Lung (tissue), 12 donors: Measurements from ENCODE around the gene RAB21. TPM values are rescaled to one million over a fixed set of nuclear protein-coding genes. Genes with fewer than 3 reads are reported as not detected.

ENCODE experiments used
- ATAC-seq: fragments of 200-7000 bp; cut with Tn5 transposase; one replicate; pipeline ENCODE4 v1.9.1; 2020; ENCODE audit warnings: moderate number of reproducible peaks; ENCODE audit not compliant: insufficient read depth, low FRiP score
- DNase-seq, 3 donors: peaks; one replicate each; pipeline ENCODE4 v3.0.0-alpha.2; 2013 to 2017
- H3K27ac ChIP-seq, 2 donors: one replicate each; pipeline ENCODE4 v1.5.1; 2013; ENCODE audit warnings: mild to moderate bottlenecking in 2 of 2, moderate library complexity in 2 of 2, control low read depth in 1 of 2, inconsistent platforms in 1 of 2, low read depth in 1 of 2, low read length in 1 of 2
- H3K27me3 ChIP-seq, 3 donors: one replicate each; pipeline ENCODE4 v1.5.1; 2013; ENCODE audit warnings: low read length in 2 of 3; ENCODE audit not compliant: control insufficient read depth in 3 of 3, insufficient read depth in 3 of 3
- H3K36me3 ChIP-seq, 4 donors: one replicate each; pipeline ENCODE4 v1.5.1; 2013; ENCODE audit warnings: low read length in 4 of 4, mild to moderate bottlenecking in 1 of 4, moderate library complexity in 1 of 4; ENCODE audit not compliant: control insufficient read depth in 4 of 4, insufficient read depth in 4 of 4
- H3K4me1 ChIP-seq, 5 donors: one replicate each; pipeline ENCODE4 v1.5.1; 2013; ENCODE audit warnings: low read length in 5 of 5, mild to moderate bottlenecking in 2 of 5, moderate library complexity in 1 of 5; ENCODE audit not compliant: control insufficient read depth in 5 of 5, insufficient read depth in 5 of 5
- H3K4me3 ChIP-seq: one replicate; pipeline ENCODE4 v1.5.1; 2013; ENCODE audit warnings: mild to moderate bottlenecking, control low read depth, moderate library complexity
- H3K9ac ChIP-seq, 2 donors: one replicate each; pipeline ENCODE4 v1.5.1; 2013; ENCODE audit warnings: low read length in 2 of 2, control low read depth in 1 of 2; ENCODE audit not compliant: insufficient read depth in 1 of 2
- H3K9me3 ChIP-seq, 4 donors: one replicate each; pipeline ENCODE4 v1.5.1; 2013; ENCODE audit warnings: low read length in 3 of 4, mild to moderate bottlenecking in 1 of 4, moderate library complexity in 1 of 4; ENCODE audit not compliant: control insufficient read depth in 4 of 4, insufficient read depth in 3 of 4
- WGBS, 2 donors: extraction: QIAGEN DNeasy Blood & Tissue Kit; methylation state at CpG; one replicate each; pipeline ENCODE4 v1.1.7; 2013; 5-methylcytosine and 5-hydroxymethylcytosine counted together
- polyA plus RNA-seq, 2 donors: library from polyadenylated mRNA; stranded (reverse); fragments of 200-250 nt; gene quantifications; one replicate each; pipeline ENCODE4 v1.2.1, GENCODE V29; 2013
- total RNA-seq, 2 donors: library from RNA; depleted of rRNA in 1 of 2; stranded (reverse); fragments of >200 nt in 1 of 2; gene quantifications; one replicate each; pipeline ENCODE4 v1.2.1, GENCODE V29; 2014 to 2021
- TF ChIP-seq, protein P1 (sequence below): IDR thresholded peaks from 2 replicates; pipeline ENCODE4 v1.5.1; 2012; ENCODE audit warnings: mild to moderate bottlenecking; ENCODE audit errors: control extremely low read depth, extremely low read depth
- donor health status: control.
- donor health status: control.
- donor health status: Bipolar disorder and iron deficiency.
- donor health status: healthy.
- donor health status: DM: yes; HTN: yes; CAD: no.

RAB21 gene
- total and polyA plus RNA-seq, 4 donors, result 11.8 to 58.5 (median 50.7) TPM

DNA sequence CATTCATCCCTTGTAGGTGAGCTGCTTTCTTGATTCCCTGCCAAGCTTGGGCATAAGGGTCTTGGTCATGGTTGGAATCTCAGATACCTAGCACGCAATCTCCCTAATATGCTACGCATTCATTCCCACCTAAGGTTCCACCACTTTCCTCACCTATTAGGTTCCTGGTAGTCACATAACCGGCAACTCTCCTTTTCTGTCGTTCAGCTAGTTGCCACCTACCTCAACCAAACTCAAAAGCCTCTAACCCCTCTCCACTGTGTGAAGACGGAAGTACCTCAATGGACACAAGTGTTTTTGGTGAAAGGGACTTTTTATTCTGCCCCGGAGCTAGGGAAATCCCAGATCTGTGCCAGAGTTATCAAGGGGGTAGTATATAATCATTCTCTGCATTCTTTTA, 83.6 kb downstream of the RAB21 start:
- Histone ChIP-seq H3K27ac (no peak overlapping the region), H3K27me3 (no peaks in the 10 kb centered on the region), H3K9me3 (no peaks in the 10 kb centered on the region), H3K36me3 (peaks cover 0 to 7% (median 2%) of the 10 kb centered on the region in 4 donors), H3K4me1 (peaks cover 3 to 14% (median 7%) of the 10 kb centered on the region in 5 donors), H3K9ac (no peak overlapping the region), H3K4me3 (no peak overlapping the region)
- TF ChIP-seq, protein P1, sequence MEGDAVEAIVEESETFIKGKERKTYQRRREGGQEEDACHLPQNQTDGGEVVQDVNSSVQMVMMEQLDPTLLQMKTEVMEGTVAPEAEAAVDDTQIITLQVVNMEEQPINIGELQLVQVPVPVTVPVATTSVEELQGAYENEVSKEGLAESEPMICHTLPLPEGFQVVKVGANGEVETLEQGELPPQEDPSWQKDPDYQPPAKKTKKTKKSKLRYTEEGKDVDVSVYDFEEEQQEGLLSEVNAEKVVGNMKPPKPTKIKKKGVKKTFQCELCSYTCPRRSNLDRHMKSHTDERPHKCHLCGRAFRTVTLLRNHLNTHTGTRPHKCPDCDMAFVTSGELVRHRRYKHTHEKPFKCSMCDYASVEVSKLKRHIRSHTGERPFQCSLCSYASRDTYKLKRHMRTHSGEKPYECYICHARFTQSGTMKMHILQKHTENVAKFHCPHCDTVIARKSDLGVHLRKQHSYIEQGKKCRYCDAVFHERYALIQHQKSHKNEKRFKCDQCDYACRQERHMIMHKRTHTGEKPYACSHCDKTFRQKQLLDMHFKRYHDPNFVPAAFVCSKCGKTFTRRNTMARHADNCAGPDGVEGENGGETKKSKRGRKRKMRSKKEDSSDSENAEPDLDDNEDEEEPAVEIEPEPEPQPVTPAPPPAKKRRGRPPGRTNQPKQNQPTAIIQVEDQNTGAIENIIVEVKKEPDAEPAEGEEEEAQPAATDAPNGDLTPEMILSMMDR, result no peak
- 79 to 90% methylated on average over 6 of the region's 6 CpGs for WGBS, 2 donors
- DNase-seq, result no peak
- no peak for ATAC-seq

DNA sequence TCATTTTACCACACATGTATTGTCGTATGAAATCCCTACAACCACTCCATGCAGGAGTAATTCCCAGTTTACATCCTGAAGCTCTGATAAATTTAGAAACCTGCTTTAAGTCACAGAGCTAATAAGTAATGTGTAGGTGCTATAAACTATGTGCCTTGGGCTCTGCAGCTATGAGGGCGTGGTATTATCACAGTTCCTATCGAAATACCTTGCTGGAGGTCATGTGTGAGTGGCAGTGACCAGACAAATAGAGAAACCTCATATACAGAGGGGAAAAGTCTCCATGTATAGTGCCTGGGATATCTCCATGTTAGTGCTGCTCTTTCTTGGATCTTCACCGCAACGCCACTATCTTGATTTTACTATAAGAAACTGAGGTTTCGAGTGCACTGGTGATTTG, 84.0 kb downstream of the RAB21 start:
- H3K36me3 ChIP-seq, result peaks cover 0 to 7% (median 2%) of the 10 kb centered on the region in 4 donors
- no peaks in the 10 kb centered on the region for H3K9me3 ChIP-seq
- H3K27me3 ChIP-seq, result no peaks in the 10 kb centered on the region
- no peak overlapping the region for H3K9ac ChIP-seq
- ATAC-seq (no peak), DNase-seq (peak in 1 of 3 donors; percentile 6)
- peak overlapping the region in 1 of 2 donors; percentile 95 for H3K27ac ChIP-seq
- peaks cover 3 to 16% (median 7%) of the 10 kb centered on the region in 5 donors for H3K4me1 ChIP-seq
- 96% methylated on average over 6 of the region's 6 CpGs for WGBS, 2 donors
- TF ChIP-seq, protein P1, result no peak
- H3K4me3 ChIP-seq, result no peak overlapping the region

DNA sequence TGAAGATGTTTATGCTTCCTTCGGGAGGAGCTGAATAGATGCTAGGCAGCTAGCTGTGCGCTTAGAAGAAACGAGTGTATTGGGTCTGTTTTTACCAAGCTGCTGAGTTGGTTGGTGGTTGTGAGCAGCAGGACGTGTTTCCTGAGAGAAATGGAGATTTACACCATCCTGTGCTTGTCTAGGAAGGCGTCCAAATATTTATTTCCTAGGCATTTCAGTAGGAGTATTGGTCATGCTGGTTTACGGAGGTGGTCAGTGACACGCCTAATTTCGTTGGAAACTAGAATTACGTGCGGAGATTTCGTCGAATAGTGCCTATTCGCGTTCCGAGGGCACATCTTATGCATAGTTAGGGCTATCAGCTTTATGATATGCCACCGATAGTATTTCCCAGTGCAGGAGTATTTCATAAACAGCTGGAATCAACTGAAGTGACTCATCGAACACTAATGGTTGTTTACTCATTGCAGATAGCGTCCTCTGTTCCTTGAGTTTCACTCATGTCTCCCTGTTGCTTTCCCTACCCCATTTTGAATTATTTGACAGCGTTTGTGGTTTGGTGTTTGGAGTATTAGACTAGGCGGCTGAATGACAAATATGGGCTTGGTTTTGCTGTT, 85.7 kb downstream of the RAB21 start:
- H3K27me3 ChIP-seq, result no peaks in the 10 kb centered on the region
- peaks cover 0 to 7% (median 2%) of the 10 kb centered on the region in 4 donors for H3K36me3 ChIP-seq
- peak overlapping the region; percentile 88 for H3K4me3 ChIP-seq
- H3K9me3 ChIP-seq, result no peaks in the 10 kb centered on the region
- H3K4me1 ChIP-seq, result peaks cover 5 to 24% (median 7%) of the 10 kb centered on the region in 5 donors
- ATAC-seq (peak; percentile 38), DNase-seq (peak in 2 of 3 donors; percentile 41 to 69)
- H3K27ac ChIP-seq, result peak overlapping the region; percentile 86 to 97
- WGBS, 2 donors, result 0 to 1% methylated on average over 20 of the region's 20 CpGs
- H3K9ac ChIP-seq, result peak overlapping the region; percentile 96 to 99
- TF ChIP-seq, protein P1, result no peak
